Measurements from ENCODE around the gene ANKH.
A peak's percentile ranks its signal among the peaks of the same experiment; 100 is the strongest.
"Not testable (repeated sequence)": the region's sequence is repeated elsewhere in the genome, so short reads cannot be mapped to it uniquely, and the experiment has no call there.

Gene ANKH

DNA sequence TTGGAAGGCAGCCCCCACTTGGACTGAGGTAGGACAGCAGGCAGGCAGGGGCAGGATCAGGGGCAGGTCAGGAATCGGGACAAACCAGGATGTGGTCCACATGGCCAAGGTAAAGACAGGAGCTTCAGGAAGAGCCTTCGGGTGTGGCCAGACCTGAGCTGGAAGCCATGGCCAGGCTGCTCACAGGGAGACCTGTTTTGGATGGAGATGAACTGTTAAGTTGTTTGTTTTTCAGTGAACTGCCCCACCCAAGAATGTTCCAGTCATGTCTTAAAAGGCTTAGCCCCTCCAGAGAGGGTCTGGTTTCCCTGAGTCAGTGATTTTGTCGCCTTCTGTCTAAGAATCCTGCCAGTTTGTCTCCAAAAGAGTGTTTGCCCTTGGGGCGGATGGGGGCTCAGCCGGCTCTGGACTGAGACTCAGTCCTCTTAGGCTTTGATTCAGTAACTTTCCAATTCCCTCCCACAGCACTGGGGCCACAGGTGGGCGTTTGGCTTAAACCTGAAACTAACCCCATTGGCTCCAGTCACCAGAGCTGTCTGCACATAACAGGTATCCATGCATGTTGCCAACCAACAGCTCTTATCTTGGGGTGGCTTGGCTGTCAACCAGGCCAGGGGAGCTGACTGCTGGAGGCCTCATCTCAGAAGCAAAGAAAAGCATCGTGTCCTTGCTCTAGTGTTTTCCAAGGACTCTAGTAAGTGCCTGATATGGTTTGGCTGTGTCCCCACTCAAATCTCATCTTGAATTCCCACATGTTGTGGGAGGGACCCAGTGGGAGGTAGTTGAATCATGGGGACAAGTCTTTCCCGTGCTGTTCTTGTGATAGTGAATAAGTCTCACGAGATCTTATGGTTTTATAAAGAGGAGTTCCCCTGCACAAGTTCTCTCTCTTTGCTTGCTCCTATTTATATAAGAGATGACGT, 11.3 kb upstream of the ANKH start:
- no peak for DNase-seq

DNA sequence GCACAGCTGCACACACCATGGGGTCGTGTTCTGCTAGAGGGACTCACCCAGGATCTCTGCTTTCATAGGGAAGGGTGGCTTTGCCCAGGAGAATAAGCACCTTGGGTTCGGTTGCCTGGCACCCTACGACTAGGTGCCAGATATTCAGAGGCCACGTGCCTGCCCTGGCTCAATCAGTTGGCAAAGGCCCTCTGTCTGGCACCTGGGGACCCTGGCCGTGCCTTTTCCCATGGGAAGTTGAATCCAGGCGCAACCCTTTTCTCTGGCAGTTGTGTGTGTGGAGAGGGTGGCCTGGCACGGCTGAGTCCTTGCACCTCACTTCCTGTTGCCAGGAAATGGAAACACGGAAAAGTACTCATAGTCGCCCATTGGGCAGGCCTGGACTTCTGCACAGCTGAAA, 10.2 kb upstream of the ANKH start:
- no peak for DNase-seq

DNA sequence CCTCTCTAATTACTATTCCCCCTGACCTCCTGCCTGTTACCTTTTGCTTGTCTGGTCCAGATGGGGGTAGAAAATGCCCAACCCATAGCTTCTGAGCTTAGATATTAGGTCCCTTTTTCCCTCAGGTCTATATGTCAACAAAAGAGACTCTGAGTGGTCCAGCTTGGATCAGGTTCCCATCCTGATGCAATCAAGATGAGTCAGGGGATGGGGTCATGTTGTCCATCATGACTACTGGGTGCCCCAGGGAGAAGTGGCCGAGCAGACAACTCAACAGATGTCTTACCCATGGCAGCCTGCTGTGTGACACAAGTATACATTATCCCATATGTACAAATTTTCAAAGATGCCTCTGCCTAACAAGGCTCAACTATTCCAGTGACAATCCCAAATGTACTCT, 9.1 kb upstream of the ANKH start:
- DNase-seq, result no peak

DNA sequence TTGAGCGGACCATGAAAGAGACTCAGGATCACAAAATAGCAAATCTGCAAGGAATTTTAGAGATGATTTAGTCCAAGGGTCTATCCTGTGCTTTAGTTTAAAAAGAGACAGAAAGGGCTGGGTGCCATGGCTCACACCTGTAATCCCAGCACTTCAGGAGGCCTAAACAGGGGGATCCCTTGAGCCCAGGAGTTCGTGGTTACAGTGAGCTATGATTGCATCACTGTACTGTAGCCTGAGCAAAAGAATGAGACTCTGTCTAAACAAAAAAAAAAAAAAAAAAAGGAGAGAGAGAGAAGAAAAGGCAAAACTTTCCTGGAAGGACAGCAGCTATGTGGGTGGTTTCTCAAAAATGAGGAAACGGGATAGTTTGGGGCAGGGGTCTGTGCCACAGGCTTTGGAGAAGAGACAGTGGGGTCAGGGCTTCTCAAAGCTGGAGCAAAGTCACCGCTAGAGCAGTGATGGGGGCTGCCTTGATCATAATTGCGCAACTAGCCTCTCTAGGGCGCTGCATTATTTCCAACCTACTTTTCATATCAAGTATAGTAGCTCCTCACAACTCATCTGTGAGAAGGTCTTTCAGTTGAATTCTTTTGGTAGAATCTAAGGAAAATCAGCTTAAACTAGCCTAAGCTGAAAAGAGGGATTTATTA, 8.5 kb upstream of the ANKH start:
- no peak for DNase-seq

DNA sequence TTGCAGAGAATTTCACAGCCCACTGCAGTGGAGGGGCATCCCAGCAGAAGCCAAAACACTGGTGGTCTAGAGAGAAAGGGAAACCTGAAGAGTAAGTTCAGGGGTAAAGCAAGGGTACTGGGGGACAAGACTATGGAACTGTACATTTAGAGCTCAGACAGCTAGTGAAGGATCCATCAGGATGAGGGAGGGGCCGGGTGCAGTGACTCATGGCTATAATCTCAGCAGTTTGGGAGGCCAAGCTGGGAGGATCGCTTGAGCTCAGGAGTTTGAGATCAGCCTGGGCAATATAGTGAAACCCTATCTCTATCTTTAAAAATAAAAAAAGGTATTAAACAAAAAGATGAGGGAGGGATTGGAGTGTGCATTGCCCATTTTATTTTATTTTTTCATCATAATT, 7.8 kb upstream of the ANKH start:
- DNase-seq, result no peak

DNA sequence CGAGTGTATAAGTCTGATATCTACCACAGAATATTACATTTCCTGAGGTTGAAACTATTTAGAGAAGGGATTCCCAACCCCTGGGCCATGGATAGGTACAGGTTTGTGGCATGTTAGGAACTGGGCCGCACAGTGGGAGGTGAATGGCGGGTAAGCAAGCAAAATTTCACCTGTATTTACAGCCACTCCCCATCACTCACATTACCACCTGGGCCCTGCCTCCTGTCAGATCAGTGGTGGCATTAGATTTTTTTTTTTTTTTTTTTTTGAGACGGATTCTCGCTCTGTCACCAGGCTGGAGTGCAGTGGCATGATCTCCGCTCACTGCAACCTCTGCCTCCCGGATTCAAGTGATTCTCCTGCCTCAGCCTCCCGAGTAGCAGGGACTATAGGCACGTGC, 6.6 kb upstream of the ANKH start:
- DNase-seq, result not testable (repeated sequence)

DNA sequence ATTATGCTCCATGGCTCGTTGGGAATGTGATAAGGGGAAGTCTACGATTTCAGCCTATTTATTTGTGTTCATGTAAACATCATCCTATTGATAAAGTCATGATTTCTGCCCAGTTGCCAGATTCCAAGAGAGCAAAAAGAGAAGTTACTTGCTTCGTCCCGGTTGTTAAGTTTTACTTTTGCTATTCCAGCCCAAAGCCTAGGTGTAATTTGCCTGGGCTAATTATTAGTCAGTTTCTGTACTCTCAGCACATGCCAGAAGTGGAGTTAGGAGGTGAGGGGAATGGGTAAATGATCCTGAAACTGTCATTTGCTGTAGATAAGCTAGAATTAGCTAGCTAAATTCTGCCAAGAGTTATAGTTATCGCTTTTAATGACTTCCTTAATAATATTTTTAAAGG, 4.5 kb upstream of the ANKH start:
- DNase-seq, result no peak

DNA sequence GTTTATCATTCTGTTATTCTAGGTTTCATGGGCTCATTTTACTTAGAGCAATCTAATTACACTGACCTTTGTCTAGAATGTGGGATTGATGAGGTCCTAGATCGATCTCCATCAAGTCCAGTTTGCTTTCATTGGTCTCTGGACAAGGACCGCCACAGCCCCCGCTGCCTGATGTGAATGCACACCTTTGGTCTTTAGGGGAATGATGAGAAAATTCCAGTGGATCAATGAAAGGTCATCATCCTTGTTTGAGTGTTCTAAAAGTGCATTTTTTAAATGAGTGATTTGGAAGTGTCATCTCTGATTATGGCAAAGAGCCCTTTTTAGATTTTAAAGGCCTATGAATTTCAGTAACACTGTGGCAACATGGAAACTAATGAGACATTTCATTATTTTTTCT, 2.2 kb upstream of the ANKH start:
- DNase-seq, result no peak

DNA sequence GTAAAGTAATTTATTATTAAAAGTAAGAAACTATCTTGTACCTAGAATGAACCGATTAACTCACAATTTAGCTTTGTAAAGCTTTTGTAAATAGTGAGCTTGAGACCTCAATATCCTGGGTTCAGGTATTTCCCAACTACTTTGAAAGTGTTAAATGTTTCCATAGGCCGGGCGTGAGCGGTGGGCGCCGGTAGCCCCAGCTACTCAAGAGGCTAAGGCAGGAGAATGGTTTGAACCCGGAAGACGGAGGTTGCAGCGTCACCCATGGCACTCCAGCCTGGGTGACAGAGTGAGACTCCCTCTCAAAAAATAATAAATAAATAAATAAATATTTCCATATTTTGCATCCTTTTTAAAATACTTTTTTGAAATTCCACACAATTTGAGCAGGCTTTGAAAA, 1.5 kb upstream of the ANKH start:
- DNase-seq, result no peak

DNA sequence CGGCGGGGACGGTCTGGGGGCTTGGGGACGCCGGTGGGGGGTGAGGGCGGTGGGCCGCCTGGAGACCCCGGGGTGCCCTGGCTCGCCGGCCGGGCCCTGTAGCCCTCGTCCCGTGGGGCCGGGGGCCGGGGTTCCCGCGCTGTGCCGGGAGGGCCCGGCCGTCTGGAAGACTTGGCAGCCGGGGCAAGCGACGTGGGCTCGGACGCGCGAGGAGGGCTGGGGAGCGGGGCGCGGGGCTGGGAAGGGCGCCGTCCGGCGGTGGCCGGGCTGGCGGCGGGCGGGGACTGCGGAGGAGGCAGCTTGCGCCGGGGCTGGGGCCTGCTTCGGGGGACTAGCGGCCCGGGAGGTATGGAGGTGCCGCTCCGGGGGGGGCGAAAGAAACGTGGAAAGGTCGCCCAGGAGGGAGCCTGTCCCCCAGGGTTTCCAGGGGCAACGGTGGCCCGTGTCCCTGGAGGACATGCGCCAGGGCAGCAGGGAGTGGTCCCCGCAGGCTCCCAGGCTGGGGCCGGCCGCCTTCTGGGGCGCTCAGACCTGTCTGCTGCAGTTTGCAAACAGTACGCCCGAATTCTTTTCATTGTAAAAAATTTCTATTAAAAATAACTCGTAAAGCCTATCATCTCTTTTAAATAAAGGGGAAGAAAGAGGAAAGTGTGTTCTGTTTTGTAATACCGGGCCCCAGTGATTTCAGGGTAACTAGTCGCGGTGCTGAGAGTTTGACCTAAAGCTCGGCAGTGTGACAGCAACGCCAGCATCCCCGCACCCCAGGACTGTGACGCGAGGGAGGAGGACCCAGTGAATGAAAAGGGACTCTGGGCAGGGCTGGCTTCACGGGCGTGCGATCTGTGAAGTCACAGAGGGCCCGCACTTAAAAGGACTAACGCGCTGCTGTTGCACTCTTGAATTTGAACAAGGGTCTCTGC, 752 bp upstream of the ANKH start:
- peak; percentile 31 for DNase-seq

DNA sequence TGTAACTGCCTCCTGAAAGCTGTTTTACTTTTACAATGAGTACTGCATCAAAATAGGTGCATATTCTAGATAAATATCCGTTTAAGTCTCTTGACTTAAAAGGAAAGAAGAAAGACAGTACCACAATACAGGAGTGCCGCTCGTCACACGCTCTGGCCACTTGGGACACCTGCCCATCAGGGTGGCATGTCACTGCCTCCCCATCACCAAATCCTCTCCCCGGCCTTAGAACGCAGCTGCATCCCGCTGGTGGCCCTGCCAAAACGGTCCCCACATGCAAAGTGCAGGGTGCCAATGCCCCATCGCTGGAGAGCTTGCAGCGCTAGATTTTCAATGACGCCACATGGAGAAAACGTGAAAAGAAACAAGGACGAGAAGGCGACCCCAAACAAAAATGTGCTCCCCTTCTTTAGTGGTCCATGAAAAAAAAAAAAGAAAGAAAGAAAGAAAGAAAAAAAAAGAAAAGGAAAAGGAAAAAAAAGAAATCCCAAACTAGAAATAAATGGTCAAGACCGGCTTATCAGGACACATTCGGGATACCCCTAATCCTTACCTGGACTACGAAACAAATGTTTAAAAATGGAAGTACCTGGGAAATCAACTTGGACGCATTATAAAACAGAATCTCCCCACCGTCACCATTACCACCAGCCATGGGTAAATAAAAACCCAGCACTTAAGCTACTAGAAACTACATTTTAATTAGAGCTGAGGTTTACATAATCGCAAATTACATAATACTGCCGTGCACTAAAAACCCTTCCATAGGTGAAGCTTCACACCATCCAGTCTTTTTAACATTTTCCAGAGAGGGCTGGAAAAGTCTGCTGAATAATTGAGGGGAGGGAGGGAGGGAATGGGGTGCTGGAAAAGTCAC, 1.0 kb downstream of the ANKH start:
- peak; percentile 40 for DNase-seq

DNA sequence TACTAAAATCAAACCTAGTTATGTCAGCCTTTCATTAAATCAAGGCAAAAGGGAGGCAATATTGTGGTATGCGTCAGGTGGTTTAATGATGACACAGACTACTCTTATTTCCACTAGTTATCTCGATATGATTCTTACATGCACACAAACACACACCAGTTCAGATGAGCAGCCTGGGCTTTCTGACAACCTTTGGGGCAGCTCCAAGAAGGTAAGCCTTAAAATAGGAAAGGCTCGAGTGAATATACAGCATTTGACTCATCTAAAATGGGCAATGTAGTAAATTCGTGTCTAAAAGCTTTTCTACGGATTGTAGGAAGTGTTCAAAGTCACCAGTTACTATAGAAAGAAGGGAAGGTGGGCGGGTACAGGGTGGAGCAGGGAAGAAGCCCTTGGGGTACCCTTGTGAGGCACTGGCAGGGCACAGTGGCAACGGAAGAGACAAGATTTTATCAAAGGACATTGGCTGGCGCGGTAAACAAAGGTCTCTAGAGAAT, 1.9 kb downstream of the ANKH start:
- no peak for DNase-seq

DNA sequence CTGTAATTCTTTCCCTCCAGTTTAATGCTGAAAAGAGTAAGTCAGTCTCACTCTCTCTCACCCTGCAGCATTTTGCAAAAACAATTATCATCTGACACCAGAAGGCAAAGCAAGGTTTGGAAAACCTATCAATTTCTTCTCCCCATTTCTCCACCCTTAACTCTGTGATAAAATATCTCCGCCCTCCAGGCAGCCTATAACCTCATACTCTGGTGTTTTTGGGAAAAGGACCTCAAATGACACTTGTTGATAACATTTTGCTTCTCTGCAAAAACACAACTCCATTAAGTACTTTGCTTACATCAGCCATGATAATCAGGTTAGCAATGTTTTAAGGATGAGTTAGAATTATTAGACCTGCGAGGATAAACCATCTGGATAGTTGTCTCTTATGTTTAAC, 2.3 kb downstream of the ANKH start:
- DNase-seq, result no peak

DNA sequence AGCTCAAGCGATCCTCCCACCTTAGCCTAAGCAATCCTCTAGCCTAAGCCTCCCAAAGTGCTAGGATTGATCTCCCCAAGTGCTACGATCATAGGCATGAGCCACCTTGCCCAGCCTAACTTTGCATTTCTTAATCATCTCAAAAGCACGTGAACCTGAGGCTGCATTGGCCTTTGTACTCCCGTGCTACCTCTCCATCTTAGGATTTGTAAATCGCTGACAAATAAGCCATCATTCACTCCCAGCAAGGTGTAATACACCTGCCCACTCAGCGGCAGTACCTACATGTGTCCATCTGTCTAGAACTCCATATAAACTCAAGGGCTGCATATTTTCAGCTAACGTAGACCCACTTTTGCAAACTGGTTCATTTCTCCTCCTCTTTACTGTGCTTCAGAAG, 2.8 kb downstream of the ANKH start:
- DNase-seq, result no peak

DNA sequence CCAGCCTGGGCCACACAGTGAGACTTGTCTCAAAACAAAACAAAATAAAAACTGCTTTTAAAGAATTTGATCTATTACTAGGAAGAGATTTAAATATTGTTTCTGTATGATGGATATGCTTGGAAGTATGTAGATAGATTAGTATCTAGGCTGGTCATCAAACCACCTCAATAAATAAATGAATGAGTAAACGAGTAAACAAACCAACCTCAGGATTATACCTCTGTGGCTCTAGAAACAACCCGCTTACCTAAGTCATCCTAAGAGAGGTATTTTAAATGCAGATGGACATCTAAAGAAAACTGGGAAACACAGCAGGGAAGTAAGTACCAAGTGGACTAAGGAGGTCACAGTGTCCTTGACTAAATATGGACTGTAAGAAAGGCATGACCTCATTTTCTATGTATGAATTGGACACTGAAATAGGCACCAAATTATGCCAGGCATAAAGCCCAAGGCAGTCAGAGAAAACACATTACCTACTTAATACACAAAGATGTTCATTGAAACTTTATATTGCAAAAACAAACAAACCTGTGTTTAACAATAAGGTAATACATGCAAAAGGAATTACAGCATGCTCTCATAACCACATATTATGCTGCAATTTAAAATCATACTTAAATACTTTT, 7.3 kb downstream of the ANKH start:
- no peak for DNase-seq

DNA sequence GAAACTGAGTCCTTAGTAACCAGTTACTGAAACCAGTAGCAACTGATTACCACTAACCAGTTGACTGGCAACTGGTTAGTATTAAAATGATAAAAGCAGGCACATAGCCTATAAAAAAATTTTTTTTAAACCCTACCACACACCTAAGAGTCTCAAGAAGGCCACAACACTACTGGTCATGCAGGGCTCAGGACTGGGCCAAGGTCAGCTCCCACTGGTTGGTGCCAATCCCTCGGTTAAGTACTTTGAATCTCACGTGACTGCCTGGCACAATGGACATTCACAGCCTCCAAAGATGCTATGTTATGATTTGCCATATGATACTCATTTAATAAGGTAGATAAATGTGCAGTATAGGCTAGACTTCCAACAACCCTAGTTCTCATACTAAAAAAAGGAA, 8.5 kb downstream of the ANKH start:
- DNase-seq, result no peak

DNA sequence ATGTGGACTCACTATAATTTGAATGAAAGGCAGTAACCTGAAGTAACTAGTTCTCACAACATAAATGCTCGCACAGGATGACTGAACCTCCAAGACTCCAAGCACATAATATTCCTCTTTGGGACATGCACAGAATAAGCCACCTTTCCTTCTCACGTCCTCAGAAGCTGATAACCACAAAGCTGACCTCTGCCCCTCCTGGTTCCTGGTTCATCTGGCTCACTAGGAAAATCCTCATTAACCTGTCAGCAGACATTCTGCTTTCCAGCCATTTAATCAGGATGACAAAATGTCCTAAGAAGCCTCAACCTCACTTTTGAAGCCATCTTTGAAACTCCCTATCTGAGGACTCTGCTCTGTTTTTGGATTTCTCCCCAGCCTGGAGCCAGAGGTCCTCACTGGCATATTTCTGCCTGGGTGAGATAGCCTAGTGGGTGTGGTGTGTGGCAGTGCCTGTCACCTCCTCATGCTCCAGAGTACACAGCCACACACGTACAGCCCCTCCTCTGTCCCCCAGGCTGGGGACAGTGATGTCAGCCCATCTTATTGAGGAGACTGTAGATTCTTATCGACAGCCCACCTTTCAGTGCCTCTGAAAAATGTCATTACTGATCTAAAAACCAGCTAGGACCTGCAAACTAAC, 10.3 kb downstream of the ANKH start:
- no peak for DNase-seq

DNA sequence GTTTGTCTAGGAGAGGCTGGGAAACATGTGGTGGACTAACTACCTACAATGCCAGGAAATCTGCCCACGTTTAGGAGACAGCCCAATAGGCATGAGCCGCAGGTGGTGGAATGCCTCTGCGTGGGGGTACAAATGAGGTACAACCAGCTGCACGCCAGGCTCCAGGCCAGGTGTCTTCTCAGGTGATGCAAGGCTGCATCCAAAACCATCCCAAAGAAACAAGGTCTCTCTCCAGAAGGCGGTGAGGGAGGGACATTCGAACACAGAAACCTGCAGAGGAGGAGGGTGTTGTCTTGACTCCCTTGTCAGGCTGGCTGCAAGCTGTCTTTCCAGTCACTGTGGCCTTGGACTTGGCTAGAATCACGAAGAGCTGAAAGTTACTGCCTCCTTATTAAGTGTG, 11.6 kb downstream of the ANKH start:
- no peak for DNase-seq

DNA sequence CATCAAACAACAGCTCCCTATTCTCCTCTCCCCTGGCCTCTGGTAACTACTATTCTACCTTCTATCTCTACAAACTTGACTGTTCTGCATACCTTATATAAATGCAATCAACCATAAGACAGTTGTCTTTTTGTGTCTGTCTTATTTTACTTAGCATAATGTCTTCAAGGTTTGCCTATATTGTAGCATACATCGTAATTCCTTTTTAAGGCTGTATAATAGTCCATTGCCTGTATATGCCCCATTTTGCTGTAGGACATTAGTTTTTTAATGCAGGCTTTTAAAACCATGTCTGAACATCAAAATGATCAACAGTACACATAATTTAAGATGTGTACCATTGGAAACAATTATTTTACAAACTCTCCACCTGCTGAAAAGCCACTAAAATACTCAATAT, 12.4 kb downstream of the ANKH start:
- DNase-seq, result no peak

DNA sequence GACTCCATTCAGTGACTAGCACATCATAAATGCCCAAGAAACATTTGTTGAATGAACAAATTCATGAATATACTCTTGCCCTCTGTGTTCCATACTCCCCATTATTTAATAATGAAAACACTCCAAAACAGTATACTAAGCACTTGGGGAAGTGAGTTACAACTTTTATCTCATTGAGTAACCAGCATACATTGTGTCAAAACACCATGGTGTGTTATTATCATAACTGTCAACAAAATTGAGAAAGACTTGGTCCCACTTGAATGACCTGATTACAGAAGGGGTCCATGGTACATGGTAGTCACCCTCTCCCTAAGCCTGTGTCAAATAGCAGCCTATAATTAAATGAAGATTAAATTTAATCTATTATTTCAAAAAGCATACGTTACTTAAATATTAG, 16.2 kb downstream of the ANKH start:
- no peak for DNase-seq

DNA sequence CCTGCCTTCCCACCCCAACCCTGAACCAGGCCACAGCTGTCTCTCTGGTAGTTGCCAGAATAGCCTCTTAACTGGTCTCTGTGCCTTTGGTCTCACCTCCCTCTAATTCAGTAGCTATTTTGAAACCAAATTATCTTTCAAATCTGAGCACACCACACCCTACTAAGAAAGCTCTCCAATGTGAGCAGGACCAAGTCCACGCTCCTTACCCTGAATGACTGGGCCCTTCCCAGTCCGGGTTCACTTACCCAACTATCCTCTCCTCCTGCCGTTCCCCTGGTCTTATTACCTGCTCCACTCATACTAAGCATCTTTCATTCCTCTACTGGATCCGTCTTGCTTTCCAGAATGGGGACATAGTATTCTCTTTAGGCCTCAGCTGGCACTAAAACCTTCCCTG, 16.8 kb downstream of the ANKH start:
- no peak for DNase-seq
